OCI-LY3 (cell line): ENCODE data around the gene FGF2.

ENCODE experiments used
- CTCF ChIP-seq: fragments of 200-600, 300-600 bp; sonication (generic); IDR thresholded peaks from 2 replicates; pipeline ENCODE4 v1.5.1; 2014; ENCODE audit warnings: antibody characterized with exemption, low read length, low read depth
- EZH2phosphoT487 ChIP-seq: fragments of 200-600 bp; shearing (Covaris generic); IDR thresholded peaks from 2 replicates; pipeline ENCODE4 v1.6.1; 2018; ENCODE audit warnings: antibody characterized with exemption, mixed run types, low read depth

- TF ChIP-seq CTCF, result no peak
- no peak for TF ChIP-seq EZH2phosphoT487
Observed at GRCh38 chr4:122863639-122864038, 37.0 kb downstream of the FGF2 start.
